MM.1S (cell line): ENCODE results near the gene TOMM6.

Source experiments
- DNase-seq: peaks from one replicate; pipeline ENCODE4 v3.0.0-alpha.2; 2015
- H2AFZ ChIP-seq: fragments of 300-600 bp; sonication (generic); 2 replicates; pipeline ENCODE4 v1.6.0; 2016; ENCODE audit warnings: antibody characterized with exemption, low read length
- H3F3A ChIP-seq: fragments of 300-600 bp; sonication (generic); 2 replicates; pipeline ENCODE4 v1.6.1; 2016; ENCODE audit warnings: mild to moderate bottlenecking, antibody characterized with exemption, low read length, moderate library complexity, mixed read lengths; ENCODE audit not compliant: insufficient read depth
- H3K27ac ChIP-seq: fragments of 300-600 bp; sonication (generic); 2 replicates; pipeline ENCODE4 v1.5.1; 2016; ENCODE audit warnings: mild to moderate bottlenecking, low read length
- H3K27me3 ChIP-seq: fragments of 300-600 bp; sonication (generic); replicated peaks from 2 replicates; pipeline ENCODE4 v1.6.0; 2016; ENCODE audit warnings: low read length; ENCODE audit not compliant: insufficient read depth
- H3K36me3 ChIP-seq: fragments of 300-600 bp; sonication (generic); replicated peaks from 2 replicates; pipeline ENCODE4 v1.6.1; 2016; ENCODE audit warnings: mild to moderate bottlenecking, low read length, mixed read lengths; ENCODE audit not compliant: insufficient read depth
- H3K4me1 ChIP-seq: fragments of 300-600 bp; sonication (generic); 2 replicates; pipeline ENCODE4 v1.6.1; 2016; ENCODE audit warnings: low read length, mixed read lengths
- H3K4me2 ChIP-seq: fragments of 300-600 bp; sonication (generic); 2 replicates; pipeline ENCODE4 v1.6.0; 2016; ENCODE audit warnings: low read depth, low read length
- H3K4me3 ChIP-seq: fragments of 300-600 bp; sonication (generic); 2 replicates; pipeline ENCODE4 v1.5.1; 2016; ENCODE audit warnings: low read length, mixed read lengths
- H3K79me2 ChIP-seq: fragments of 300-600 bp; sonication (generic); 2 replicates; pipeline ENCODE4 v1.6.1; 2016; ENCODE audit warnings: mixed run types, low read length, mixed read lengths
- H3K9ac ChIP-seq: fragments of 300-600 bp; sonication (generic); 2 replicates; pipeline ENCODE4 v1.6.1; 2016; ENCODE audit warnings: low read length, mixed read lengths
- H3K9me2 ChIP-seq: fragments of 300-600 bp; sonication (generic); replicated peaks from 2 replicates; pipeline ENCODE4 v1.6.1; 2016; ENCODE audit warnings: mild to moderate bottlenecking, low read length, mixed read lengths; ENCODE audit not compliant: insufficient read depth
- H3K9me3 ChIP-seq: fragments of 300-600 bp; sonication (generic); replicated peaks from 2 replicates; pipeline ENCODE4 v1.6.1; 2016; ENCODE audit warnings: mild to moderate bottlenecking, low read length, mixed read lengths; ENCODE audit not compliant: insufficient read depth
- H4K20me1 ChIP-seq: fragments of 300-600 bp; sonication (generic); 2 replicates; pipeline ENCODE4 v1.6.1; 2016; ENCODE audit warnings: mild to moderate bottlenecking, low read length, moderate library complexity, mixed read lengths; ENCODE audit not compliant: insufficient read depth
- EZH2 ChIP-seq: fragments of 300-600 bp; sonication (generic); optimal IDR thresholded peaks from 2 replicates; pipeline ENCODE3; 2017; ENCODE audit warnings: low read depth, mild to moderate bottlenecking, antibody characterized with exemption, low read length, mixed read lengths
- EZH2phosphoT487 ChIP-seq: fragments of 300-600 bp; sonication (generic); IDR thresholded peaks from 2 replicates; pipeline ENCODE4 v1.6.1; 2018; ENCODE audit warnings: antibody characterized with exemption, low read length
- TF ChIP-seq, protein P1 (sequence below): fragments of 300-600 bp; sonication (generic); IDR thresholded peaks from 2 replicates; pipeline ENCODE4 v1.5.1; 2016; ENCODE audit warnings: antibody characterized with exemption, low read length, mixed read lengths

TOMM6 gene

DNA sequence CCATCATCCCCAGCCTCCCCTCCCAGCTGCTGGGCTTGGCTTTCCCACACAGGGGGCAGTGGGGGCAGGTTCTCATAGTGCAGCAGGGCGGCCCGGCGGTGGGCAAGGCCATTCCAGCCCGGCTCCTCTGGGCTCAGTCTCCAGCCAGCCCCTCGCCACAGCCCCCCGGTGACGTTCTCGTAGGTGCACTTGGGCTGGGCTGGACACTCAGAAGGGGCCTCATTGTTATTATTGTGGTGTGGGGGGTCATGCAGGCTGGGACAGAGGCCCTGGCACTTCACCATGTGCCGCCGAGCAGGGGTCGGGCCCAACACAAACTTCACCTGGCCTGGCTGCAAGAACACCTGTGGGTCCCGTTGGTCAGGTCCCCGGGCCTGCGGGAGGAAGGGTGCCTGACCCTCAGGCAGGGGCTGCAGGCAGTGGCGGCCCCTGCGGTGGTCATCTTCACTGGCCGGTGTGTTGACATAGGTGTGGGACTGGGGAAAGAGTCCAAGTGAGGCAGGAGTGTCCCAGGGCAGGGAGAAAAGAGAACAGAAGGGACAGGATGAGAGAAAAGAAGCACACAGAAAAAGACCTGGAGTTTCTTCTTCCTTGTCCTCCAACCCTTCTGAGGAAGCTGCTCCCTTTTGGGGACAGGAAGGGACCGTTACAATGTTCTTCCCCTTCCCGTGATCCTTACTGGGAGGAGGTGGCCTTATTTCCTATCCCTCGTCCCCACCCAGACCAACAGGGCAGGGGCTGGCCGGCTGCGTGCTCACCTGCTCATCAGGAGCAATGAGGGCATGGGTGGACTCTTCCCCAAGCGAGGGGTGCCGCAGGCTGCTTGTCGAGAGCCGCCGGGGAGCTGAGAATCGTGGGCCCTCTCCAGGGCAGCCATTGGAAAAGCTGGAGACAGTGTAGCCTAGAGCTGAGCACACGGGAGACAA is 16.2 kb upstream of the TOMM6 start:
- H3K4me2 ChIP-seq: no peak overlapping the region
- H3K9me2 ChIP-seq: no peaks in the 10 kb centered on the region
- no peaks in the 10 kb centered on the region for H3K36me3 ChIP-seq
- no peaks in the 10 kb centered on the region for H4K20me1 ChIP-seq
- no peak for DNase-seq
- H3K27ac ChIP-seq: no peak overlapping the region
- H3K4me1 ChIP-seq: peaks cover 14% of the 10 kb centered on the region
- TF ChIP-seq EZH2phosphoT487 (no peak), EZH2 (no peak)
- TF ChIP-seq, protein P1, sequence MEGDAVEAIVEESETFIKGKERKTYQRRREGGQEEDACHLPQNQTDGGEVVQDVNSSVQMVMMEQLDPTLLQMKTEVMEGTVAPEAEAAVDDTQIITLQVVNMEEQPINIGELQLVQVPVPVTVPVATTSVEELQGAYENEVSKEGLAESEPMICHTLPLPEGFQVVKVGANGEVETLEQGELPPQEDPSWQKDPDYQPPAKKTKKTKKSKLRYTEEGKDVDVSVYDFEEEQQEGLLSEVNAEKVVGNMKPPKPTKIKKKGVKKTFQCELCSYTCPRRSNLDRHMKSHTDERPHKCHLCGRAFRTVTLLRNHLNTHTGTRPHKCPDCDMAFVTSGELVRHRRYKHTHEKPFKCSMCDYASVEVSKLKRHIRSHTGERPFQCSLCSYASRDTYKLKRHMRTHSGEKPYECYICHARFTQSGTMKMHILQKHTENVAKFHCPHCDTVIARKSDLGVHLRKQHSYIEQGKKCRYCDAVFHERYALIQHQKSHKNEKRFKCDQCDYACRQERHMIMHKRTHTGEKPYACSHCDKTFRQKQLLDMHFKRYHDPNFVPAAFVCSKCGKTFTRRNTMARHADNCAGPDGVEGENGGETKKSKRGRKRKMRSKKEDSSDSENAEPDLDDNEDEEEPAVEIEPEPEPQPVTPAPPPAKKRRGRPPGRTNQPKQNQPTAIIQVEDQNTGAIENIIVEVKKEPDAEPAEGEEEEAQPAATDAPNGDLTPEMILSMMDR: no peak
- no peaks in the 10 kb centered on the region for H3K27me3 ChIP-seq
- H3K79me2 ChIP-seq: no peaks in the 10 kb centered on the region
- no peak overlapping the region for H3K4me3 ChIP-seq
- H2AFZ ChIP-seq: no peak overlapping the region
- H3K9ac ChIP-seq: no peak overlapping the region
- H3F3A ChIP-seq: no peaks in the 10 kb centered on the region
- no peaks in the 10 kb centered on the region for H3K9me3 ChIP-seq

DNA sequence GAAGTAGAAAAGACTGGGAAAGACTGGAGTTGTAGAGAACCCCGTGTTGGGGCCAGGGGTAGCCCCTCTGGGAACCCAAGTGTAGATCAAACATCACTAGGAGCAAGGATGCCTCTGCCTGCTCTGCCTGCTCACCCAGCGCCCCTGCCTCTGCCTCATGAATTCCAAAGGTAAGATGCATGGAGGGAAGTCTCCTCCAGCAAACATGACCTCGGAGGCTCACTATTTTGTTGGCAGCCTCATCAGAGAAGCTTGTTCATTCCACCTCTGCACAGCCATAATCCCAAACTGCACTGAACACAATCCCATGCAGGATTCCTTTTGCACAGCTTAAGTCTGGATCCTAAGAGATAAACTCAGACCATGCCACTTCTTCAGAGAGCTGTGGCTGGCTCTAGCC is 12.7 kb upstream of the TOMM6 start:
- Histone ChIP-seq H4K20me1 (no peaks in the 10 kb centered on the region), H3K4me3 (no peak overlapping the region), H3K4me1 (peaks cover 5% of the 10 kb centered on the region; the same call in 1 of the 2 replicates), H3K4me2 (no peak overlapping the region), H3K9me2 (no peaks in the 10 kb centered on the region), H3K9me3 (no peaks in the 10 kb centered on the region), H2AFZ (no peak overlapping the region), H3K27ac (no peak overlapping the region), H3K36me3 (no peaks in the 10 kb centered on the region), H3K9ac (no peak overlapping the region), H3K79me2 (no peaks in the 10 kb centered on the region), H3F3A (no peaks in the 10 kb centered on the region), H3K27me3 (no peaks in the 10 kb centered on the region)
- no peak for DNase-seq
- TF ChIP-seq EZH2: no peak
- TF ChIP-seq EZH2phosphoT487: no peak
- TF ChIP-seq, protein P1: no peak

DNA sequence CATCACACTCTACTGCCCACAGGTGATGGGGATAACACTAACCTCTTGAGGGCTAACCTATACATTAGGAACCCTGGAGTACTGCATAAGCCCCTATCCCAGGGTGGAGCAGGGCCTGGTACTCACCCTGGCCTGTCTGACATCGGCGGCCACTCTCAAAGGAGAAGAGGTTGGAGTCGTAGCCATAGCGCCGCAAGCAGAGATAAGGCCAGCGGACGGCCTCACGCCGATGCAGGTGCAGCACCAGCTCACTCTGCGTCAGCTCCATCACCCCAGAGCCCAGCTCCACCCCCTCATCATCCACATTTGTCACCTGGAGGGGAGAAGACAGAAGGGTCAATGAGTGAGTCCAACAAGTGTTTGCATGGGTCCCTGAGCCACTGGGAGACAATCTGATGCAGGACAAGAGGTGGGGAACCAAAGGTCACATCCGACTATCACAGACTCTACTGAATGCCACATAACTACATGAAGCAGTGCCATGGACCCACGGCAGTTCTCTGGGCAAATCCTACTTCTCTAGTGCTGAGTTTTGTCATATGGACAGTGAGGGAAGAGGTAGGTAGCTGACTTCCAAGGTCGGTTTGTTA is 12.1 kb upstream of the TOMM6 start:
- Histone ChIP-seq H3F3A (no peaks in the 10 kb centered on the region), H3K27ac (no peak overlapping the region), H2AFZ (no peak overlapping the region), H3K27me3 (no peaks in the 10 kb centered on the region), H3K9ac (no peak overlapping the region), H3K4me2 (no peak overlapping the region), H3K9me3 (no peaks in the 10 kb centered on the region), H3K4me3 (no peak overlapping the region), H3K9me2 (no peaks in the 10 kb centered on the region), H3K4me1 (peaks cover 5% of the 10 kb centered on the region; the same call in 1 of the 2 replicates), H4K20me1 (no peaks in the 10 kb centered on the region), H3K79me2 (no peaks in the 10 kb centered on the region), H3K36me3 (no peaks in the 10 kb centered on the region)
- no peak for DNase-seq
- TF ChIP-seq, protein P1: no peak
- no peak for TF ChIP-seq EZH2
- no peak for TF ChIP-seq EZH2phosphoT487
